Non-pigmented ciliary epithelial cell (primary cell): ENCODE results near the gene PIGS.

Experiments used
- DNase-seq: peaks from one replicate; pipeline ENCODE4 v3.0.0-alpha.2; 2010; ENCODE audit warnings: low read depth

The PIGS gene

DNA sequence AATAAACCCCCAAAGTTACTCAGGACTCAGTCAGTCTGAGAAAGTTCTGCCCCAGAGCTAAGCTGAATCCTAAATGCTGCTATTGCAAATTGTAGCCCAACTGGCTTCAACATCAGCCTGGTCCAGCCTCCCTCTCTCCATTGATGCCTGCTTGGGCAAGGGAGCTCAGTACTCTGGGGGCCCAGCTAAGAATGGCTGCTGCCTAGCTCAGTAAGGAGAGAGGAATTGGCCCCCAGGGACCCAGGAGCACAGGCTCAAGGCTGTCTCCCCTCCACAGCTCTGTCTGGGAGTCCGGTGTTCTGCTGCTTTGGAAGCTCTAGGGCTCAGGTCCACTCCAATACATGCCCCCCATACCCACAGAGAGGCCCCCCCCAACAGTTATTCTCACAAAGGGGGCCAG is 20.5 kb downstream of the PIGS start:
- no peak for DNase-seq

DNA sequence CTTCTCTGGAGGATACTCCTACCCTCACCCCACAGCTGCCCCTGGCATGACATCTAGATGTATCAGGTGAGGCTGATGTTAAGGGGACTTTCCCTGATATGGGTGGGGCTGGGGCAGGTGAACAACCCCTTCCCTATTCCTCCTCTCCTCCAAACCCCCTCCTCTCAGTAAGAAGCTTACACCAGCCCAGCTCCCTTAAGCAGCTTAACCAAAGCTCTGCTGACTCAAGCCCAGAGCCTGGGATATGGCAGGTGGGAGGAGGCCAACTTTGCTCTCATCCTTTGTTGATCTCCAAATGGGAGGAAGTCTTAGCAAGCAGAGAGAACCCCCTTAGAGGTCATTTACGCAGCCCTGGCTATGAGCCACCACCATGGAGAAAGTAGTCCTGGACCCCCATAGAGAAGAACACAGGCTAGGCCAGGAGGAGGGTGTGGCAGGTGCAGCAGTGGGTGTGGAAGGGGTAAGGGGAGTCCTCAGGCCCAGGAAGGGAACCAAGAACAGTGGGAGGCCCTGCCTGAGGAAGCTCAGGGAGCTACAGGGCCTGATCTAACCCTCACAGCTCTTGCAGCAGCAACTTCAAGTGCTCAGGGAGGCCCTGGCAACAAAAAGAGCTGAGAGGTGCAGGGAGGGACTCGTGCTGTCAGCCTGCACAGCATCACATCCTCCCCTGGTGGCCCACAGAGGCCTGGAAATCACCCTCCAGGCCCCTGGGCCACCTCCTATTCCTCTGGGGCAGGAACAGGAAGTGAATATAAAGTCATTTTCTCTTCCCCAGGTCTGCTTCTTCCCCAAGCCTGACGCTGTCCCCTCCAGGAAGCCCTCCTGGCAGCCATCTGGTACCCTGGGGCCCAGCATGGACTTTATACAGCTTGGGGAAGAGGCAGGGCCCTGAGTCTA is 21.8 kb downstream of the PIGS start:
- DNase-seq: no peak

DNA sequence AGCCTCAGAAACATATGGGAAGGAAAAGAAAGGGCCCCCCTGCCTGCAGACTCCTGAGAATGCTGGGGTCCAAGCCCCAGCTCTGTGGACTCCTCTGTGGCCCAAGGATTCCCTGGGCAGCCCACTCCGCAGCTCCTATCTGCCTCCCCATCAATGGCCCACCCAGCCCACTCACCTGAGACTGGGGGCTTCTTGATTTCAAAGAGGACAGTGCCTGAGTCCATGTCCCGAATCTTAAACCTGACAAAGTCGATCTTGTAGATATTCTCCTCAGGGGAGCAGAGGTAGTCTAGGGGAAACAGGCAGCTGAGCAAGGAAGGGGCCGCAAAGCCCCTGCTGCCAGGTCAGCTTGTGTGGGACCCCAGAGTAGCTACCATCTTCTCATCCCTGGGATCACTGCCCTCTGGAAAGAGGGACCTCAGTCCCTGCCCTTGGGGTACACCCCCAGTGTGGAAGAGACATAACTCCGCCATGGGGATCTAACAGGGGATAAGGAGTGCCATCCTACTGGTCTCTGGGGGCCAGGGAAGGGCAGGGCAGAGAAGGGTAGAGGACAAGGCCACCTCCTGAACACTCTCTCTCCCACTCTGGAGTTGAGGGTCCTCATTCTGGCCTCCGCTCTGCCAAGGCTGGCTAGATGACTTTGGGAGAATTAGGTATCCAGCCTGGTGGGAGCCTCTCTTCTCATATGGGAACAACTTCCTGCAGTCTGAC is 22.8 kb downstream of the PIGS start:
- DNase-seq: no peak

DNA sequence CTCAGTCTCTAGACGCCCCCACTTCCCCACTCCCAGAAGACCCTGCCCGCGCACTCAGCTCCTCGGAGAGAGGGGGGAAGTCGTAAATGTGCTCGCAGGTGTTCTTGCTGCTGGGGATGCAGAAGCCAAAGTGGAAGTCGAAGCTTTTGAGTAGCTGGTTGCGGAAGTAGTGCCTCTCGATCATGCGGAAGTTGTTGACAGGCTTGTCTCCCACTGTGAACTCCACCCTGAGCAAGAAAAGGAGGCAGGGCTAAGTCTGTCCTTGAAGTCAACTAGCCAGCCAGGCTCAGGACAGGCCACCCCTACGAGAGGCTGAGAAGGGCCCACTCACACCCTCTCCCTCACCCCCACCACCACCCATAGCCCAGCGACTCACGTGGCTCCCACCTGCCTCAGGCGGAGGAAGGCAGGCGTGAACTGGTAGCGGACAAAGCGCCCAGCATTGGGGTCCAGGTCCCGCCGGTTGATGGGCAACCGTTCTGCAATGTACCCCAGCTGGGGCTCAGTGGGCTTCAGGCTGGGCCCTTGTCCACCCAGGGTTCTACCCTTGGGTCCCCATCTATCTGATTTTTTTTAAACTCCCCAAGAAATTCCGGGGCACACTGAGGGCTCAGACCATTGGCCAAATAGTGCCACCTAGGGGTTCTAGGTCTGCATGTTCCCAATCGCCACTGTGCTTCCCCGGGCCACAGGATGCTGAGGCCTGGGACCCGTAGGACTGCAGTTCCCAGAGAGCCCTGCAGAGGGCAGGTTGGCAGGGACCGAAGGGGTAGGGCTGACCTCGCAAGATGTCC is 23.5 kb downstream of the PIGS start:
- no peak for DNase-seq

DNA sequence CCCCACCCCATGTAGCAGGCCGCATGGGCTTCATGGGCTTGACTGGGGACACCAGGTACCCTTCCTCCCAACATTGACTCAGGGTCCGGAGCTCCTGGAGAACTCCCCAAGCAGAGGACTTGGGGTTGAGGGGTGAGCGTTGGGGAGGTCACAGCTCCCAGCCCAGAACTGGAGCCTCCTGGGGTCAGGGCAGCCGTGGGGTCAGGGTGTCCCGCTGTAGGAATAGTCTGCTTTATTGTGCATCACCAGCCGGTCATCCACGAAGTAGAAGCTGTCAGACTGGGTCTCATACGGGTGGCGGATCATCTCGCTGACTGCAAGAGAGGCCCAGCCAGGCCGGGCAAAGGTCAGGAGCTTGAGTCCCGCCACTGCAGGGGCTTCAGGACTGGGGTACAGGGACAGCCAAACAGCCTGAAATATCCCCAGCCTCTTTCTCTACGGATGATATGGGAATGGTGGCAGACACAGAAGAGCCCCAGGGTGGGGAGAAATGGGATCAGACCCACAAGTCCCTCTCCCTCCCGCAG is 24.2 kb downstream of the PIGS start:
- DNase-seq: no peak

DNA sequence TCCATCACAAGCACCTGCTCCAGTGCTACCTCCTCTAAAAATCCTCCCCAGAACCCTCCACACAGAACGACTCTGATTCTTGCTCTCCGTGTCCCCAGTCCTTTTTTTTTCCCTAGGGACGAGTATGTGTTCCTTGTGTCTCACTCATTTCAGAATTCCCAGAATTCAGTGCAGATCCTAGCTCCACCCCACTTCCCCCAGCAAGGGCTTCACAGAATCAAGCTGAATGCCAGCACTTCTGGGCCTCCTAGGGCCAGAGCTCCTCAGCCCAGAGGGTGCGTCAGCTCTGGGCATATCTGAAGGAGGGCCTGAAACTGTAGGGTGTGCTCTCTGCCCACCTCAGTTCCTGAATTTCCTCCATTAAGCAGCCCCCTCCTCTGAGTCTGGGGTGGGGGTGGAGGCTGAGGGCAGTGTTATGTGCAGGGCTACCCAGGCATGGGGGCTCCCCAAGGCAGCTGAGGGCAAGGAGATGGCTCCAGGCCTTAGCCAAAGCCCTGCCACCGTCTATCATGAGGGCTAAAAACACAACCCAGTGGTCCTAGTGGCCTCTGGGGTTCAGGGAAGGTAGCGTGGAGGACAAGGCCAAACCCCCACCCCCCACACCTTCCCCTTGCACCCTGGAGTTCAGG is 25.4 kb downstream of the PIGS start:
- DNase-seq: no peak

DNA sequence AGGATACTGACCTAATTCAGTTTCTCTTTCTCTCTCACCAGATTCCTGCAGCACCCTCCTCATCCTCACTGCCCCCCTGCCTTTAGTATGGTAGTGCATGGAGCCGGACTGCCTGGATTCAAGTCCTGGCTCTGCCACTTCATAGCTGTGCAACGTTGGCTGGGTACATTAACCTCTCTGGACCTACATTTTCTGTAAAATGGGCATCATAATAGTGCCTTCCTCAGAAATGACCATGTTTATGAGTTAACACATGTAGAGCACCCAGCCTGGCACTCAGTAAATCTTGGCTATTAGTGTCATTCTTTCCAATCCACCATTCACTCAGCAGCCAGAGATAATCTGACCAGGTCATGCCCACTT is 26.2 kb downstream of the PIGS start:
- DNase-seq: no peak

DNA sequence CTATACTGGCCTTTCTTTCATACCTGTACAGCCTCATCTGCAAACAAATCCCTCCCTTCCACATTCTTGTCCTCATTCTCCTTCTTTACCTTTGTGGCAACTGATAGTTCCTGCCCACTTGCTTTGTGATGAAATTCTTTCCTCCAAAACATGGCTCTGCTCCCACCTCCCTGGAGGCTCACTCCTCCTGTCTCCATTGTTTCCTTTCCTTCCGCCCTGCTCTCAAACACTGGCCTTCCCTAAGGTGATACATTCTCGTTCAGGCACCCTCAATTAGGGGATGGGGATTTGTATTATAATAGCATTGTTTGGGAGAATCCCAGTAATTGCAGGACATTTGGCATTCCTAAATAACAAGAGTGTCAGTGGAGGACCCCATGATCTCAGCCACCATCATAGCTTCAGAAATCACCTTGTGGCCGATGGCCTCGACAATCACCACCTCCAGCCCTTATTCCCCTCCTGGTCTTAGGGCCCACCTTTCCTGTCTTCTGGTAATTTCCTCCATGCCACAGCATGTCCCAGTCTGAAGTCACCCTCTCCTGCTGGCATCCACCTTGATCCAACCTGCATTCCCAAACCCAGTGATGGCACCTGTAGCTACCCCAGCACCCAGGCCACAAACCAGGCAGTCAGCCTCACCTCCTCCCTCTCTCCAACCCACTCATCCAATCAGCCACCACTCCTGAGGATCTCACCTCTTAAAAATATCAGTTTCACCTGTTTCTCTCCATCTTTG is 26.8 kb downstream of the PIGS start:
- DNase-seq: no peak

DNA sequence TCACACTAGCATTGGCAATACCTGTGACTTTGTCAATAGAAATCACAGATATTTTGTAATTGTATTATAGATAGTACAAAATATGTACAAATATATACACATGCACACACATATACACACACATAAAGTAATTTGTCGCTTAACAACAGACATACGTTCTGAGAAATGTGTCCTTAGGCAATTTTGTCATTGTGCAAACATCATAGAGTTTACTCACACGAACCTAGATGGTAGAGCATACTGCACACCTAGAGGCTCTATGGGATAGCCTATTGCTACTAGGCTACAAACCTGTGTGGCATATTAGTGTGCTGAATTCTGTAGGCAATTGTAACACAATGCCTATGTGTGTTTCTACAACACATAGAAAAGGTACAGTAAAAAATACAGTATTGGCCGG is 29.9 kb downstream of the PIGS start:
- no peak for DNase-seq

DNA sequence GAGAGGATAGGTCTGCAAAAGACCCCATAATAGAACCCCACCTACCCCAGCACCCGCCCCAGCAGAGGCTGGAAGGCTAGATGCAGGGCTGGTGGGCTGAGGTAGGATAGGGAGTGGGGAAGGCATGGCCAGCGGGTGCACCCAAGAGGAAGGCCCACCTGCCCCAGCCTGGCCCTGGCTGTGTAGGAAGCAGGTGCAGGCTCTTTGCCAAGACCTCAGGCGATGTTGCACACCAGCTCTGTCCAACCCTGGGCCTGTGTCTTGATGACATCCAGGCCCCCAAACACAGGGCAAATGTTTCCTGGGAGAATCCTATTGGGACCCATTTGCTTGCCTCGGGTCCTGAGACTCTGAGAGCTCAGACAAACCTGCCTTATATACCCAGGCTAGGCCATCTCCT is 31.1 kb downstream of the PIGS start:
- DNase-seq: no peak

DNA sequence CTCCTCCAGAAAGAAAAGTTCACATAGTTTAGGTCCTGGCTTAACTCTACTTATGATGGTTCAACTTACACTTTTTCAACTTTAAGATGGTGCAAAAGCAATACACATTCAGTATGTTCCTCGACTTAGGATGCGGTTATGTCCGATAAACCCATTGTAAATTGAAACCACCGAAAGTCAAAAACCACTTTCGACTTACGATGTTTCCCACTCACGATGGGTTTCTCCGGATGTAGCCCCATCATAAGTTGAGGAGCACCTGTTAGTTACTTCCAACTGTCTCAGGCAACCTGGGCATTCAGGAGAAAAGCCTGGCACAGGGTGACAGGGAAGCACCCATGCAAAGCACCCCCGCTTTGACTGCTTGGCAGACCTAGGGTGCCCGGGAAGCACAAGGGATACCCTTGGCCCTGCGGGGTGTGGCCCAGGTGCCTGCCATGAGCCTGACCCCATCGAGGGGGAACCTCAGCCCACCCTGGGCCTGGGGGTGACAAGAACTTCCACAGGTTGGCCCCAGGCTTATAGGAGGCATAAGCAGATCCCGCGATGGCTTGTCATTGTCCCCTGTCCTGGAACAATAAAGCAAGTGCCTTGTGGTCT is 32.9 kb downstream of the PIGS start:
- no peak for DNase-seq

DNA sequence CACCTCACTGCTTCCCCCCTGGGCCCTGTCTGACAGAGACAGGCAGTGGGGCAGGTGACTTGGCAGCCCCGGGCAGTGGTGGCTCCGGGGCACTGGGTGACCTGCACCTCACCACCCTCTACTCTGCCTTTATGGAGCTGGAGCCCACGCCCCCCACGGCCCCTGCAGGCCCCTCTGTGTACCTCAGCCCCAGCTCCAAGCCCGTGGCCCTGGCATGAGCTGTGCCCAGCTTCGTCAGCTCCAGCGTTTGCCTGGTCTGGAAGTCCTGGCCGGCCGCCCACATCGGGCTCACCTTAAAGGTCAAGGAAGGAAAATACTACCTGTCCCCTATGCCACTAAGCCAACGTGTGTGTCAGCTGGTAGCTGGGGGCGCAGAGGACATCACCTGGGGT is 34.1 kb downstream of the PIGS start:
- DNase-seq: no peak

DNA sequence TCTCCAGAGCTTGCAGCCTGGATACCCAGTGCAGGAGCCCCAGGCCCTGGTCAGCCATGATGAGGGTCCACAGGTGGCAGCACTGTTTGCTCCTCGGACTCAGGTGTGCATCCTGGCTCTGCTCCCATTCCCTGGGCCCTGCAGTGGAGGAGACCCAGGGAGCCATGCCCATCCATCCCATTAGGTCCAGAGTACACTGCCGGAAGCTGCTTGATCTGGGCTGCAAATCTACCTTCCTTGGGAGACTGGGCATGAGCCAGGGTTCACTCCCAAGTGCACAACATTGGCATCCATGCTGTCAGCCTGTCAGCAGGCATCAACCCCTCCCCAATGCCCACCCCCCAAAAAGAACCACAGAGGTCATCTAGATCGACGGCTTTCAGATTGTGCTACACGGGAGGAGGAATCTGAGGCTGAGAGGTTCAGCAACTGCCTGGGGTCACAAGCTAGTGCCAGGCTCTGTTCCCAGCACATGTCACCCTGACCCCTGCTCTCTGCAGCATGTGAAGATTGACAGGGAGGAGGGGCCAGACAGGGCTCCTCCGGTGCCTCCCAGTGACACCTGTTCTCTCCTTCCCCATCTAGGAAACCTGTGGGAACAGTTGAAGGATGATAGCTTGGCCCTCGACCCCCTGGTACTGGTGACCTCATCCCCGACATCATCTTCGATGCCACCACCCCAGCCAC is 34.6 kb downstream of the PIGS start:
- DNase-seq: no peak

DNA sequence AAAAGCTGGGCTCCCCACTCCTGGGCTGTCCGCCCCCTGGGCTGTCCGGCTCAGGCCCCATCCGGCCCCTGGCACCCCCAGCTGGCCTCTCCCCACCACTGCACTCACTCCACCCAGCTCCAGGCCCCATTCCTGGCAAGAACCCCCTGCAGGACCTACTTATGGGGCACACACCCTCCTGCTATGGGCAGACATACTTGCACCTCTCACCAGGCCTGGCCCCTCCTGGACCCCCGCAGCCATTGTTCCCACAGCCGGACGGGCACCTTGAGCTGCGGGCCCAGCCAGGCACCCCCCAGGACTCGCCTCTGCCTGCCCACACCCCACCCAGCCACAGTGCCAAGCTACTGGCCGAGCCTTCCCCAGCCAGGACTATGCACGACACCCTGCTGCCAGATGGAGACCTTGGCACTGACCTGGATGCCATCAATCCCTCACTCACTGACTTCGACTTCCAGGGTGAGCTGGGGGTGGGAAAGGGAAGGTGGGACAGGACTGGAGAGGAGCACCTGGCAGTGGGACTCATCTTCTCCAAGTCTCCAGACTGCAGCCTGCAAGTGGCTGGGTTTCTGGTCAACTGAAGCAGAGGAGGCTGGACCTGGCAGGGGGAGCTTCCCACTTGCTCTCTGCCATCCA is 36.5 kb downstream of the PIGS start:
- no peak for DNase-seq

DNA sequence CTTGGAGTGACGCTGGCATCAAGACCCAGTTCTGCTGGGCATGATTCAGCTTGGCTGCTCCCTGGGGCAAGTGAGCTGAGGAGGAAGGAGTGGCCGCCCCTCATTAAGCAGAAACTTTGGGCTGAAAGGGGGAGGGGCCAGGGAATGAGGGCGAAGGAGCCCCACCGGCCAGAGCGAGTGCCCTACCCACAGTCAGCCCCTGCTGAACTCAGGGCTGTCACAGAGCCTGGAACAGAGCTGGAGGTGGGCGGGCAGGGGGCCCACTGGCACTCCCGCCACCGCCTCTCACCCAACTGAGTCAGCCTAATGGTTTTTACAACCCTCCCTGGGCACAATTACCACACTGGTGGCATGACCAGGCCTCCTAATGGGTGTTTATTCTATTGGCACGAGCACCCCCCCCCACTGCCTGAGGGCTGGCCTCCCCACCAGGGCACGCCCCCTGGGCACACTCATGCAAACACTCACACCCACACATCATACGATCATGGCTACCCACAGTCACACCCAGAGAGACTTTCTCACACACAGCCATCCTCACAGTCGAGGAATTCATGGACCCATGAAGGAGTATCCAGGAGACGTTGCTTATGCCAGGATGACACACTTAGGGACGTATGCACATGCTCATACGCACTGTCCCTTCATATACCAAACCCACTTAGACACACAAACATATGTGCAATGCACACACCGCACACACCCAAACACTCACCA is 38.1 kb downstream of the PIGS start:
- no peak for DNase-seq

DNA sequence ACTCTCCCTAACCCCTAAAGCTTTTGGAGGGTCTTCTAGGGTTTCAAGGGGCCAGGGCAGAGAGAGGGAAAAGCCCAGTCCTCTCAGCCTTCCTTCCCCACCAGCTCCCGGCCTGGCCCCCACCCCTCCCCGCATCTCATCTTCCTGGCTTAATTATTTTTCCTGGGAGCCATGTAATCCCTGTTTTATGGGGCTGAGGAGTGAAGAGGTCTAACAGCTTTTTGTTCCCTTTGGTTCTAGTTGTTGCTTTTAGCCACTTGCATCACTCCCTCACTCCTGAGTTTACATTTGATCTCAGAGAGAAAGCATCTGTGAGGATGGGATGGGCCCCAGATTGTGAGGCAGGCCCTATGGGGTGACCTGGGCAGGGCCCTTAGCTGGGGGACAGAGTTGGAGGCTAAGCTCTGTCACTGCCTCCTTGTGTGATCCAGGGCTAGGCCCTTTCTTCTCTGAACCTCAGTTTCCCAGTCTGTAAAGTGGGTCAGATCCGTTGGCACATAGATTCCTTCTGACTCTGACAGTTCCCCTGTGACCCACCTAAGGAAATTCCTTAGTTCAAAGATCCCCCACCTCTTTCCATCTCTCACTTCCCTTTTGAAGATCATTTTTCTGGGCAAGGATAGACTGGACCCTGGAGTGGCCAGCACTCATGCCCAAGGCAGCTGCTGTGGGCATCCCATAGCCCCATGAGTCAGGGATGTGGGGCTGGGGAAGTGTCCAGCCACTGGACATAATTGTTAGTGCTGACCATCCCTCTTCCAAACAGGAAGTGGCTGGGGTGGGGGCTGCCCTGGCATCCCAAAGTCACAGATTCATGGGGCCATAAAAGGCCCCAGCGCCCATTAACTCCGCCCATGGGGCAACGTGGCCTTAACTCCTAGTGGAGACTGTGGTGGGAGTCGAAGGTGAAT is 39.0 kb downstream of the PIGS start:
- no peak for DNase-seq

DNA sequence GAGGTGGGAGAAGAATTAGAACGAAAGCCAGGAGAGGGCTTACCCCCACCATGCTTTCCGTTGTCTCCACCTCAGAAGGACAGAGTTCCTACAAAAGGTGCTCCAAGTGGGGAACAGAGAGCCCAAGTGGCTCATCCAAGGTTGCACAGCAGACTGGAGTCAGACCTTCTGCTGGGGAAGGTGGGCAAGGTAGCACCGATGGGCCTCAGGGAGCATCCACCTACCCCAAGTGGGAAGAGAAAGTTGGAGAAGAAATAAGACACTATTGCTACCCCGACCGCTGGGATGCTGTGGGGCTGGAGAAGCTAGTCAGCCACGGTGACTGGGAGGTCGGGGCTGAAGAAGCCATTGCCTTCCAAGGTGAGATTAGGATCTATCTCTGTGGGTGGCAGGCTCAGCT is 40.4 kb downstream of the PIGS start:
- no peak for DNase-seq

DNA sequence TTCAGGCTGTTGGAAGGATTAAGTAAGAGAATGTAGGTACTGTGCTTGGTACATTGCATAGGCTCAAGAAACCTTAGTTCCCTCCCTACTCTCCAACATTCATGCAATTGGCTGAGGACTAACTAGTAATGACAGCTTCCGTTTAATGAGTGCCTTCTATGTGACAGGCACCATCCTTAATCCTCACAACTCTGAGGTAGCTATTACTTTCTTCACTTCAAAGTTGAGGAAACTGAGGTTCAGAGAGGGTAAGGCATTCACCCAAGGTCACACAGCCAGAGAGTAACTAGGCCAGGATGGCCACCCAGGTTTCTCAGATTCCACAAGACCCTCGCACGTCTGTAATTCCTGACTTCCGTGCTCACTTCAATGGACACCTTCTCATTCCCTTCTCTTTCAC is 41.1 kb downstream of the PIGS start:
- DNase-seq: no peak
